CD4-positive, alpha-beta T cell treated with Interleukin-10 for 1 hour (primary cell): ENCODE results near the gene NCKAP5.

Experiments
- DNase-seq: peaks from one replicate; pipeline ENCODE4 v3.0.0-alpha.2; 2020

NCKAP5 gene

GRCh38 chr2:133062931-133063665 lies 505.2 kb downstream of the NCKAP5 start:
- DNase-seq = no peak

- DNase-seq = no peak
Measured at GRCh38 chr2:133061874-133062593, 506.2 kb downstream of the NCKAP5 start.

- no peak for DNase-seq
Measured at GRCh38 chr2:133054297-133054696, 514.0 kb downstream of the NCKAP5 start.

GRCh38 chr2:133053541-133053940 lies 514.7 kb downstream of the NCKAP5 start:
- no peak for DNase-seq

GRCh38 chr2:133045787-133046186 lies 522.5 kb downstream of the NCKAP5 start:
- no peak for DNase-seq

- DNase-seq = no peak
Measured at GRCh38 chr2:133044556-133044955, 523.7 kb downstream of the NCKAP5 start.

GRCh38 chr2:133040170-133040569 lies 528.1 kb downstream of the NCKAP5 start:
- no peak for DNase-seq

GRCh38 chr2:133039531-133039930 lies 528.7 kb downstream of the NCKAP5 start:
- no peak for DNase-seq

GRCh38 chr2:133026536-133027177 lies 541.6 kb downstream of the NCKAP5 start:
- DNase-seq = no peak

- no peak for DNase-seq
Measured at GRCh38 chr2:133025004-133025403, 543.3 kb downstream of the NCKAP5 start.

- no peak for DNase-seq
Measured at GRCh38 chr2:133012847-133013734, 555.2 kb downstream of the NCKAP5 start.

- DNase-seq = no peak
Measured at GRCh38 chr2:133004623-133005022, 563.6 kb downstream of the NCKAP5 start.

- DNase-seq = no peak
Measured at GRCh38 chr2:132999421-132999820, 568.8 kb downstream of the NCKAP5 start.

GRCh38 chr2:132998221-132998620 lies 570.0 kb downstream of the NCKAP5 start:
- DNase-seq = no peak

GRCh38 chr2:132991471-132992045 lies 576.7 kb downstream of the NCKAP5 start:
- no peak for DNase-seq

GRCh38 chr2:132984731-132985130 lies 583.5 kb downstream of the NCKAP5 start:
- no peak for DNase-seq

- DNase-seq = no peak
Measured at GRCh38 chr2:132980304-132980703, 588.0 kb downstream of the NCKAP5 start.

GRCh38 chr2:132979339-132980093 lies 588.7 kb downstream of the NCKAP5 start:
- DNase-seq = no peak

GRCh38 chr2:132978840-132979239 lies 589.4 kb downstream of the NCKAP5 start:
- no peak for DNase-seq

- DNase-seq = no peak
Measured at GRCh38 chr2:132977812-132978529, 590.3 kb downstream of the NCKAP5 start.
